NCI-H128 (cell line): Measurements from ENCODE around the gene HJV.

Experiments used
- DNase-seq: peaks from one replicate; lab custom pipeline; 2025; ENCODE audit not compliant: unreplicated experiment; lab: John Stamatoyannopoulos, UW

HJV gene

GRCh38 chr1:145994391-145995120 is 27.0 kb downstream of the HJV start:
- DNase-seq = no peak

- no peak for DNase-seq
Observed at GRCh38 chr1:145993618-145994390, 27.7 kb downstream of the HJV start.

- DNase-seq = no peak
Observed at GRCh38 chr1:145992958-145993617, 28.4 kb downstream of the HJV start.

GRCh38 chr1:145992502-145992936 is 29.0 kb downstream of the HJV start:
- DNase-seq = no peak

GRCh38 chr1:145991735-145992412 is 29.7 kb downstream of the HJV start:
- no peak for DNase-seq

GRCh38 chr1:145990249-145990855 is 31.2 kb downstream of the HJV start:
- no peak for DNase-seq

- DNase-seq = no peak
Observed at GRCh38 chr1:145988773-145989172, 32.8 kb downstream of the HJV start.

GRCh38 chr1:145987926-145988325 is 33.6 kb downstream of the HJV start:
- no peak for DNase-seq

- DNase-seq = no peak
Observed at GRCh38 chr1:145986551-145986950, 35.0 kb downstream of the HJV start.

GRCh38 chr1:145985502-145986439 is 35.8 kb downstream of the HJV start:
- no peak for DNase-seq

GRCh38 chr1:145985129-145985501 is 36.4 kb downstream of the HJV start:
- no peak for DNase-seq

GRCh38 chr1:145983960-145984830 is 37.3 kb downstream of the HJV start:
- DNase-seq = no peak

- DNase-seq = no peak
Observed at GRCh38 chr1:145983206-145983675, 38.3 kb downstream of the HJV start.

GRCh38 chr1:145982010-145982723 is 39.4 kb downstream of the HJV start:
- no peak for DNase-seq

GRCh38 chr1:145980457-145980994 is 41.0 kb downstream of the HJV start:
- no peak for DNase-seq

GRCh38 chr1:145979746-145980456 is 41.6 kb downstream of the HJV start:
- DNase-seq = no peak
